Astrocyte (in vitro differentiated cells and primary cell): ENCODE data around the gene CINP. TPM values are rescaled to one million over a fixed set of nuclear protein-coding genes. Genes with fewer than 3 reads are reported as not detected.

ENCODE experiments used
- DNase-seq: peaks from one replicate; pipeline ENCODE4 v3.0.0-alpha.2; 2010; ENCODE audit warnings: low read depth
- FAIRE-seq: peaks from 2 replicates; lab custom pipeline; 2011; peaks lifted over from hg19 to GRCh38; lab: Jason Lieb, UNC
- H2AFZ ChIP-seq: 2 replicates; pipeline ENCODE4 v1.6.0; 2012; ENCODE audit warnings: low read depth, low read length, inconsistent platforms
- H3K27ac ChIP-seq: 2 replicates; pipeline ENCODE4 v1.5.1; 2011; ENCODE audit warnings: low read depth, low read length, inconsistent platforms
- H3K27me3 ChIP-seq: 2 replicates; pipeline ENCODE4 v1.6.0; 2011; ENCODE audit warnings: low read length, inconsistent platforms; ENCODE audit not compliant: insufficient read depth
- H3K36me3 ChIP-seq: 2 replicates; pipeline ENCODE4 v1.5.1; 2011; ENCODE audit warnings: low read length, inconsistent platforms; ENCODE audit not compliant: insufficient read depth
- H3K4me1 ChIP-seq: 2 replicates; pipeline ENCODE4 v1.5.1; 2011; ENCODE audit warnings: low read length, inconsistent platforms; ENCODE audit not compliant: insufficient read depth
- H3K4me2 ChIP-seq: 2 replicates; pipeline ENCODE4 v1.6.0; 2012; ENCODE audit warnings: low read length, inconsistent platforms
- H3K4me3 ChIP-seq: 2 replicates; pipeline ENCODE4 v1.5.1; 2011; ENCODE audit warnings: low read depth, mild to moderate bottlenecking, low read length, inconsistent platforms; ENCODE audit not compliant: insufficient read depth
- H3K79me2 ChIP-seq: 2 replicates; pipeline ENCODE4 v1.6.0; 2012; ENCODE audit warnings: mild to moderate bottlenecking, low read length, inconsistent platforms; ENCODE audit not compliant: insufficient read depth
- H3K9ac ChIP-seq: 2 replicates; pipeline ENCODE4 v1.6.0; 2012; ENCODE audit warnings: mild to moderate bottlenecking, low read length, inconsistent platforms
- H3K9me3 ChIP-seq: 2 replicates; pipeline ENCODE4 v1.5.1; 2012; ENCODE audit warnings: low read depth, mild to moderate bottlenecking, low read length, inconsistent platforms; ENCODE audit not compliant: insufficient read depth
- H4K20me1 ChIP-seq: 2 replicates; pipeline ENCODE4 v1.6.0; 2012; ENCODE audit warnings: low read length, inconsistent platforms; ENCODE audit not compliant: insufficient read depth
- H3K27ac Mint-ChIP-seq: one replicate; pipeline ENCODE4 v1.8.0; 2021; ENCODE audit warnings: mild to moderate bottlenecking, mixed read lengths; ENCODE audit not compliant: unreplicated experiment
- H3K27me3 Mint-ChIP-seq: one replicate; pipeline ENCODE4 v1.8.0; 2021; ENCODE audit warnings: low read depth, mixed read lengths; ENCODE audit not compliant: unreplicated experiment
- H3K36me3 Mint-ChIP-seq: one replicate; pipeline ENCODE4 v1.8.0; 2021; ENCODE audit warnings: low read depth, mixed read lengths; ENCODE audit not compliant: unreplicated experiment
- H3K4me1 Mint-ChIP-seq: one replicate; pipeline ENCODE4 v1.8.0; 2021; ENCODE audit warnings: low read depth, mixed read lengths; ENCODE audit not compliant: unreplicated experiment
- H3K4me3 Mint-ChIP-seq: one replicate; pipeline ENCODE4 v1.8.0; 2021; ENCODE audit warnings: mild to moderate bottlenecking, moderate library complexity, mixed read lengths; ENCODE audit not compliant: unreplicated experiment
- H3K9me3 Mint-ChIP-seq: one replicate; pipeline ENCODE4 v1.8.0; 2021; ENCODE audit warnings: mild to moderate bottlenecking, mixed read lengths; ENCODE audit not compliant: unreplicated experiment
- CTCF ChIP-seq: IDR thresholded peaks from 2 replicates; pipeline ENCODE4 v1.5.1; 2011; ENCODE audit warnings: low read depth, mild to moderate bottlenecking, inconsistent platforms, low read length, moderate library complexity; ENCODE audit not compliant: insufficient read depth
- EZH2 ChIP-seq: IDR thresholded peaks from 2 replicates; pipeline ENCODE4 v1.6.1; 2012; ENCODE audit warnings: mild to moderate bottlenecking, low read length, inconsistent platforms; ENCODE audit not compliant: insufficient read depth
- total RNA-seq: library from RNA; stranded (reverse); gene quantifications from 2 replicates; pipeline ENCODE4 v1.2.1, GENCODE V29; 2021

Gene CINP
- total RNA-seq, 1 donor from 2014 or later, result 34.9 TPM

GRCh38 chr14:102351023-102351422 is 11.7 kb downstream of the CINP start:
- no peaks in the 10 kb centered on the region for H3K79me2 ChIP-seq
- H3K4me2 ChIP-seq, result no peak overlapping the region
- H3K36me3 ChIP-seq, result peaks cover 20% of the 10 kb centered on the region
- no peak for TF ChIP-seq CTCF
- TF ChIP-seq EZH2, result no peak
- H3K9me3 ChIP-seq, result no peaks in the 10 kb centered on the region
- FAIRE-seq (no peak), DNase-seq (no peak)
- Mint-ChIP-seq H3K27ac (peak overlapping the region; percentile 41), H3K9me3 (no peaks in the 10 kb centered on the region), H3K27me3 (no peaks in the 10 kb centered on the region), H3K36me3 (peaks cover 18% of the 10 kb centered on the region), H3K4me3 (no peak overlapping the region), H3K4me1 (no peaks in the 10 kb centered on the region)
- H2AFZ ChIP-seq, result no peak overlapping the region
- H3K27me3 ChIP-seq, result no peaks in the 10 kb centered on the region
- no peak overlapping the region for H3K4me3 ChIP-seq
- H3K4me1 ChIP-seq, result no peaks in the 10 kb centered on the region
- no peak overlapping the region for H3K27ac ChIP-seq
- no peaks in the 10 kb centered on the region for H4K20me1 ChIP-seq
- no peak overlapping the region for H3K9ac ChIP-seq

DNA sequence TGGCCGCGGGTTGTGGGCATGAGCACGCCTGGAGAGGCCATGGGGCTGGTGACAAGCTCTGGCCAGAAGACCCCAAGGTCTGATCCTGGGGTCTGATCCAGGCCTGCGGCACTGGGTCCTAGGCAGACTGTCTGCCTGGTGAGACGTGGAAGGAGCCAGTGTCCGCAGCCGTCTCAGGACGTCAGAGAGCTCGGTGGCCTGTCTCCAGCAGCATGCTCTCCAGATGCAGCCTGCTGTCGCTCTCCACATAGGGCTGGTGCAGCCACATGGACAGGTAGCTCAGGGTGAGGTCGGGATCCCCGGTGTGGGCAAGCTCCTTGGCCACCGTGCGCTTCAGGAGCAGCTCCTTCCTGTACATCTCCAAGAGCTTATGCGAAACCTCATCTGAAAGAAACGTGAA is 14.3 kb downstream of the CINP start:
- Histone ChIP-seq H3K36me3 (peaks cover 23% of the 10 kb centered on the region), H3K9me3 (no peaks in the 10 kb centered on the region), H3K27ac (no peak overlapping the region), H2AFZ (no peak overlapping the region), H4K20me1 (no peaks in the 10 kb centered on the region), H3K9ac (no peak overlapping the region), H3K4me3 (no peak overlapping the region), H3K4me2 (no peak overlapping the region), H3K27me3 (no peaks in the 10 kb centered on the region), H3K79me2 (no peaks in the 10 kb centered on the region), H3K4me1 (no peaks in the 10 kb centered on the region)
- H3K9me3 Mint-ChIP-seq, result no peaks in the 10 kb centered on the region
- no peak overlapping the region for H3K27ac Mint-ChIP-seq
- peaks cover 18% of the 10 kb centered on the region for H3K36me3 Mint-ChIP-seq
- no peaks in the 10 kb centered on the region for H3K27me3 Mint-ChIP-seq
- FAIRE-seq (no peak), DNase-seq (no peak)
- H3K4me1 Mint-ChIP-seq, result no peaks in the 10 kb centered on the region
- no peak for TF ChIP-seq CTCF
- peak overlapping the region; percentile 20 for H3K4me3 Mint-ChIP-seq

GRCh38 chr14:102346645-102347044 is 16.0 kb downstream of the CINP start:
- Histone ChIP-seq H3K36me3 (peaks cover 23% of the 10 kb centered on the region), H2AFZ (no peak overlapping the region), H4K20me1 (no peaks in the 10 kb centered on the region), H3K4me2 (no peak overlapping the region), H3K9me3 (no peaks in the 10 kb centered on the region), H3K4me1 (no peaks in the 10 kb centered on the region), H3K27me3 (no peaks in the 10 kb centered on the region), H3K9ac (no peak overlapping the region), H3K4me3 (no peak overlapping the region), H3K79me2 (no peaks in the 10 kb centered on the region), H3K27ac (no peak overlapping the region)
- no peak for DNase-seq
- Mint-ChIP-seq H3K4me1 (no peaks in the 10 kb centered on the region), H3K4me3 (no peak overlapping the region), H3K27me3 (no peaks in the 10 kb centered on the region), H3K9me3 (no peaks in the 10 kb centered on the region), H3K36me3 (peaks cover 22% of the 10 kb centered on the region), H3K27ac (no peak overlapping the region)
- TF ChIP-seq EZH2 (no peak), CTCF (no peak)
- no peak for FAIRE-seq
